SK-N-SH (cell line): ENCODE results near the gene LRATD1. TPM values are rescaled to one million over a fixed set of nuclear protein-coding genes. Genes with fewer than 3 reads are reported as not detected.

ENCODE experiments used
- CTCF ChIA-PET: fragments of 300-600, 350-600 bp; formaldehyde crosslinking; extraction: SDS; loops from one replicate; lab custom pipeline; 2021; lab: Yijun Ruan, JAX
- POLR2A ChIA-PET: fragments of 350-600 bp; sonication (Branson Sonifier 250); formaldehyde crosslinking; extraction: SDS; loops from one replicate; lab custom pipeline; 2020; ENCODE audit warnings: antibody characterized with exemption, inconsistent platforms; lab: Yijun Ruan, JAX
- DNase-seq: peaks from one replicate; pipeline ENCODE4 v3.0.0; 2012
- H2AFZ ChIP-seq: fragments of 200-600 bp; sonication (generic); 2 replicates; pipeline ENCODE4 v1.8.1; 2016; ENCODE audit warnings: antibody characterized with exemption, mild to moderate bottlenecking, low read depth
- H3F3A ChIP-seq: fragments of 200-600 bp; sonication (generic); replicated peaks from 2 replicates; pipeline ENCODE3; 2016; ENCODE audit warnings: antibody characterized with exemption, mild to moderate bottlenecking; ENCODE audit not compliant: insufficient read depth
- H3K27ac ChIP-seq, 2 experiments: fragments of 200-500 bp in 1 of 2; fragments of 200-600 bp in 1 of 2; sonication (Bioruptor generic) in 1 of 2; sonication (generic), shearing (Covaris generic) in 1 of 2; 2 replicates each; pipeline versions ENCODE4 v1.5.1 to v1.6.1; 2014 to 2016; ENCODE audit warnings: low read depth in 2 of 2, inconsistent platforms in 1 of 2, low read length in 1 of 2, mild to moderate bottlenecking in 1 of 2, mixed read lengths in 1 of 2
- H3K27me3 ChIP-seq: fragments of 200-600 bp; sonication (generic), shearing (Covaris generic); 2 replicates; pipeline ENCODE4 v1.6.1; 2016; ENCODE audit warnings: mixed run types; ENCODE audit not compliant: insufficient read depth
- H3K36me3 ChIP-seq, 2 experiments: fragments of 200-500 bp in 1 of 2; fragments of 200-600 bp in 1 of 2; sonication (Bioruptor generic) in 1 of 2; sonication (generic) in 1 of 2; replicated peaks in 1 of 2; 2 replicates each; pipeline versions ENCODE3 to v1.5.1; 2014 to 2016; ENCODE audit warnings: low read length in 1 of 2, mild to moderate bottlenecking in 1 of 2; ENCODE audit not compliant: insufficient read depth in 2 of 2, control insufficient read depth in 1 of 2
- H3K4me1 ChIP-seq, 2 experiments: fragments of 200-500 bp in 1 of 2; fragments of 200-600 bp in 1 of 2; sonication (Bioruptor generic) in 1 of 2; sonication (generic), shearing (Covaris generic) in 1 of 2; 2 replicates each; pipeline versions ENCODE4 v1.5.1 to v1.6.1; 2014 to 2016; ENCODE audit warnings: low read depth in 1 of 2, low read length in 1 of 2, mixed run types in 1 of 2; ENCODE audit not compliant: insufficient read depth in 2 of 2, control insufficient read depth in 1 of 2
- H3K4me2 ChIP-seq: fragments of 200-600 bp; sonication (generic), shearing (Covaris generic); 2 replicates; pipeline ENCODE4 v1.6.1; 2017; ENCODE audit warnings: mixed run types
- H3K4me3 ChIP-seq, 2 experiments: fragments of 200-500 bp in 1 of 2; fragments of 200-600 bp in 1 of 2; sonication (Bioruptor generic) in 1 of 2; sonication (generic), shearing (Covaris generic) in 1 of 2; 2 replicates each; pipeline versions ENCODE4 v1.5.1 to v1.8.1; 2014 to 2016; ENCODE audit warnings: low read depth in 2 of 2, inconsistent platforms in 1 of 2, low read length in 1 of 2, mild to moderate bottlenecking in 1 of 2, mixed read lengths in 1 of 2, moderate library complexity in 1 of 2
- H3K79me2 ChIP-seq: fragments of 200-600 bp; sonication (generic); 2 replicates; pipeline ENCODE4 v1.8.1; 2017; ENCODE audit warnings: mild to moderate bottlenecking; ENCODE audit not compliant: insufficient read depth
- H3K9ac ChIP-seq: fragments of 200-600 bp; sonication (generic); 2 replicates; pipeline ENCODE4 v1.6.1; 2017; ENCODE audit warnings: mixed run types
- H3K9me2 ChIP-seq: fragments of 200-600 bp; sonication (generic); 2 replicates; pipeline ENCODE4 v1.6.1; 2017; ENCODE audit warnings: mixed run types
- H3K9me3 ChIP-seq: fragments of 200-600 bp; sonication (generic); 2 replicates; pipeline ENCODE4 v1.6.1; 2017; ENCODE audit warnings: mixed run types, mild to moderate bottlenecking, moderate library complexity
- H4K20me1 ChIP-seq: fragments of 200-600 bp; sonication (generic); 2 replicates; pipeline ENCODE4 v1.6.1; 2017; ENCODE audit warnings: mild to moderate bottlenecking, mixed run types; ENCODE audit not compliant: insufficient read depth
- CHD2 ChIP-seq: fragments of 150-350 bp; IDR thresholded peaks from 2 replicates; pipeline ENCODE4 v1.6.1; 2018; ENCODE audit warnings: low read length; ENCODE audit not compliant: partially characterized antibody
- CTCF ChIP-seq: fragments of 200-600 bp; sonication (generic); IDR thresholded peaks from 2 replicates; pipeline ENCODE4 v1.6.1; 2017; ENCODE audit warnings: antibody characterized with exemption, mild to moderate bottlenecking, moderate library complexity
- FOSL2 ChIP-seq: IDR thresholded peaks from 2 replicates; pipeline ENCODE4 v1.4.0; 2012; ENCODE audit warnings: low read depth, mild to moderate bottlenecking, moderate library complexity, borderline replicate concordance
- MAX ChIP-seq: IDR thresholded peaks from 2 replicates; pipeline ENCODE4 v1.4.0; 2012; ENCODE audit warnings: low read depth
- NFIC ChIP-seq: IDR thresholded peaks from 2 replicates; pipeline ENCODE4 v1.4.0; 2012; ENCODE audit warnings: borderline replicate concordance
- NRF1 ChIP-seq: IDR thresholded peaks from 2 replicates; pipeline ENCODE4 v1.6.1; 2012; ENCODE audit warnings: low read depth, mild to moderate bottlenecking, low read length
- PBX3 ChIP-seq: IDR thresholded peaks from 2 replicates; pipeline ENCODE4; 2012
- POLR2AphosphoS5 ChIP-seq: IDR thresholded peaks from 2 replicates; pipeline ENCODE4 v1.6.1; 2012; ENCODE audit warnings: low read depth, low read length
- RXRA ChIP-seq: IDR thresholded peaks from 2 replicates; pipeline ENCODE4 v1.4.0; 2012; ENCODE audit warnings: low read depth, mild to moderate bottlenecking, borderline replicate concordance
- TAF1 ChIP-seq: IDR thresholded peaks from 2 replicates; pipeline ENCODE4 v1.6.1; 2012; ENCODE audit warnings: low read depth, mild to moderate bottlenecking, low read length, moderate library complexity, borderline replicate concordance
- TCF12 ChIP-seq: IDR thresholded peaks from 2 replicates; pipeline ENCODE4 v1.4.0; 2012
- WGBS: methylation state at CpG from one replicate; pipeline ENCODE4 v1.1.6; 2017; ENCODE audit warnings: low lambda C conversion rate; 5-methylcytosine and 5-hydroxymethylcytosine counted together
- polyA plus RNA-seq, 3 experiments: library from polyadenylated mRNA; depleted of rRNA; stranded (reverse); fragments of >200 nt; gene quantifications; 2 replicates each; pipeline ENCODE4 v1.2.3, GENCODE V29; 2012
- TF ChIP-seq, protein P1 (sequence below): fragments of 150-350 bp; IDR thresholded peaks from 2 replicates; pipeline ENCODE4 v1.6.1; 2016; ENCODE audit warnings: mild to moderate bottlenecking, low read depth, low read length
- TF ChIP-seq, protein P2 (sequence below): fragments of 150-350 bp; IDR thresholded peaks from 2 replicates; pipeline ENCODE4 v1.6.1; 2017; ENCODE audit warnings: antibody characterized with exemption, low read length, low read depth, borderline replicate concordance
- TF ChIP-seq, protein P3 (sequence below): IDR thresholded peaks from 2 replicates; pipeline ENCODE4 v1.4.0; 2012; ENCODE audit warnings: low read depth, borderline replicate concordance
- TF ChIP-seq, protein P4 (sequence below): IDR thresholded peaks from 2 replicates; pipeline ENCODE4 v1.6.1; 2012; ENCODE audit warnings: mild to moderate bottlenecking, low read depth, low read length, moderate library complexity

Gene LRATD1, protein sequence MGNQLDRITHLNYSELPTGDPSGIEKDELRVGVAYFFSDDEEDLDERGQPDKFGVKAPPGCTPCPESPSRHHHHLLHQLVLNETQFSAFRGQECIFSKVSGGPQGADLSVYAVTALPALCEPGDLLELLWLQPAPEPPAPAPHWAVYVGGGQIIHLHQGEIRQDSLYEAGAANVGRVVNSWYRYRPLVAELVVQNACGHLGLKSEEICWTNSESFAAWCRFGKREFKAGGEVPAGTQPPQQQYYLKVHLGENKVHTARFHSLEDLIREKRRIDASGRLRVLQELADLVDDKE
- 0.84 and 0.89 TPM in 2 replicates for polyA plus RNA-seq (2012; rRNA removed)
- 0.57 and 0.77 TPM in 2 replicates for polyA plus RNA-seq (2012; cell fraction: cytosol; rRNA removed)
- polyA plus RNA-seq (2012; cell fraction: nucleus; rRNA removed) = 2.5 and 2.8 TPM in 2 replicates

- CTCF ChIA-PET = interaction anchor here (1.3 to 1.5 kb wide), 3 partner anchors 25 to 944 kb away, joined by 3 to 6 read pairs (median 4); no protein-coding TSS in a partner anchor
- peaks cover 15% of the 10 kb centered on the region for H3K27me3 ChIP-seq
- DNase-seq = peak; percentile 97
Observed at GRCh38 chr2:14632133-14632936, at the start of gene LRATD1. TSS of gene LRATD1 (plus strand) at chr2:14632717. CDS start at chr2:14633980, 1,263 bp downstream.

More at GRCh38 chr2:14632133-14632936, at the start of gene LRATD1:
- peak within 1 kb of the TSS; percentile 77 for H2AFZ ChIP-seq
- peak within 1 kb of the TSS; percentile 44; the same call in 1 of the 2 replicates for H3K9ac ChIP-seq
- H3K4me1 ChIP-seq = peaks cover 0 to 33% of the 10 kb centered on the region in 2 experiments; a peak in 2 of 4 replicates
- TF ChIP-seq TCF12 = no peak
- peak; percentile 71 for TF ChIP-seq TAF1
- no peak for TF ChIP-seq FOSL2
- TF ChIP-seq NRF1 = peak; percentile 16; the same call in 1 of the 2 replicates
- no peak for TF ChIP-seq RXRA
- peak; percentile 9; the same call in 1 of the 2 replicates for TF ChIP-seq CTCF
- TF ChIP-seq NFIC = no peak
- TF ChIP-seq, protein P1, sequence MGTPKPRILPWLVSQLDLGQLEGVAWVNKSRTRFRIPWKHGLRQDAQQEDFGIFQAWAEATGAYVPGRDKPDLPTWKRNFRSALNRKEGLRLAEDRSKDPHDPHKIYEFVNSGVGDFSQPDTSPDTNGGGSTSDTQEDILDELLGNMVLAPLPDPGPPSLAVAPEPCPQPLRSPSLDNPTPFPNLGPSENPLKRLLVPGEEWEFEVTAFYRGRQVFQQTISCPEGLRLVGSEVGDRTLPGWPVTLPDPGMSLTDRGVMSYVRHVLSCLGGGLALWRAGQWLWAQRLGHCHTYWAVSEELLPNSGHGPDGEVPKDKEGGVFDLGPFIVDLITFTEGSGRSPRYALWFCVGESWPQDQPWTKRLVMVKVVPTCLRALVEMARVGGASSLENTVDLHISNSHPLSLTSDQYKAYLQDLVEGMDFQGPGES = peak; percentile 38; the same call in 1 of the 2 replicates
- peak; percentile 90 for TF ChIP-seq CHD2
- TF ChIP-seq POLR2AphosphoS5 = peak; percentile 66
- no peak for TF ChIP-seq MAX
- TF ChIP-seq, protein P2, sequence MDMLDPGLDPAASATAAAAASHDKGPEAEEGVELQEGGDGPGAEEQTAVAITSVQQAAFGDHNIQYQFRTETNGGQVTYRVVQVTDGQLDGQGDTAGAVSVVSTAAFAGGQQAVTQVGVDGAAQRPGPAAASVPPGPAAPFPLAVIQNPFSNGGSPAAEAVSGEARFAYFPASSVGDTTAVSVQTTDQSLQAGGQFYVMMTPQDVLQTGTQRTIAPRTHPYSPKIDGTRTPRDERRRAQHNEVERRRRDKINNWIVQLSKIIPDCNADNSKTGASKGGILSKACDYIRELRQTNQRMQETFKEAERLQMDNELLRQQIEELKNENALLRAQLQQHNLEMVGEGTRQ = no peak
- TF ChIP-seq, protein P3, sequence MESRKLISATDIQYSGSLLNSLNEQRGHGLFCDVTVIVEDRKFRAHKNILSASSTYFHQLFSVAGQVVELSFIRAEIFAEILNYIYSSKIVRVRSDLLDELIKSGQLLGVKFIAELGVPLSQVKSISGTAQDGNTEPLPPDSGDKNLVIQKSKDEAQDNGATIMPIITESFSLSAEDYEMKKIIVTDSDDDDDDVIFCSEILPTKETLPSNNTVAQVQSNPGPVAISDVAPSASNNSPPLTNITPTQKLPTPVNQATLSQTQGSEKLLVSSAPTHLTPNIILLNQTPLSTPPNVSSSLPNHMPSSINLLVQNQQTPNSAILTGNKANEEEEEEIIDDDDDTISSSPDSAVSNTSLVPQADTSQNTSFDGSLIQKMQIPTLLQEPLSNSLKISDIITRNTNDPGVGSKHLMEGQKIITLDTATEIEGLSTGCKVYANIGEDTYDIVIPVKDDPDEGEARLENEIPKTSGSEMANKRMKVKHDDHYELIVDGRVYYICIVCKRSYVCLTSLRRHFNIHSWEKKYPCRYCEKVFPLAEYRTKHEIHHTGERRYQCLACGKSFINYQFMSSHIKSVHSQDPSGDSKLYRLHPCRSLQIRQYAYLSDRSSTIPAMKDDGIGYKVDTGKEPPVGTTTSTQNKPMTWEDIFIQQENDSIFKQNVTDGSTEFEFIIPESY = no peak
- peak; percentile 98 for TF ChIP-seq PBX3
- TF ChIP-seq, protein P4, sequence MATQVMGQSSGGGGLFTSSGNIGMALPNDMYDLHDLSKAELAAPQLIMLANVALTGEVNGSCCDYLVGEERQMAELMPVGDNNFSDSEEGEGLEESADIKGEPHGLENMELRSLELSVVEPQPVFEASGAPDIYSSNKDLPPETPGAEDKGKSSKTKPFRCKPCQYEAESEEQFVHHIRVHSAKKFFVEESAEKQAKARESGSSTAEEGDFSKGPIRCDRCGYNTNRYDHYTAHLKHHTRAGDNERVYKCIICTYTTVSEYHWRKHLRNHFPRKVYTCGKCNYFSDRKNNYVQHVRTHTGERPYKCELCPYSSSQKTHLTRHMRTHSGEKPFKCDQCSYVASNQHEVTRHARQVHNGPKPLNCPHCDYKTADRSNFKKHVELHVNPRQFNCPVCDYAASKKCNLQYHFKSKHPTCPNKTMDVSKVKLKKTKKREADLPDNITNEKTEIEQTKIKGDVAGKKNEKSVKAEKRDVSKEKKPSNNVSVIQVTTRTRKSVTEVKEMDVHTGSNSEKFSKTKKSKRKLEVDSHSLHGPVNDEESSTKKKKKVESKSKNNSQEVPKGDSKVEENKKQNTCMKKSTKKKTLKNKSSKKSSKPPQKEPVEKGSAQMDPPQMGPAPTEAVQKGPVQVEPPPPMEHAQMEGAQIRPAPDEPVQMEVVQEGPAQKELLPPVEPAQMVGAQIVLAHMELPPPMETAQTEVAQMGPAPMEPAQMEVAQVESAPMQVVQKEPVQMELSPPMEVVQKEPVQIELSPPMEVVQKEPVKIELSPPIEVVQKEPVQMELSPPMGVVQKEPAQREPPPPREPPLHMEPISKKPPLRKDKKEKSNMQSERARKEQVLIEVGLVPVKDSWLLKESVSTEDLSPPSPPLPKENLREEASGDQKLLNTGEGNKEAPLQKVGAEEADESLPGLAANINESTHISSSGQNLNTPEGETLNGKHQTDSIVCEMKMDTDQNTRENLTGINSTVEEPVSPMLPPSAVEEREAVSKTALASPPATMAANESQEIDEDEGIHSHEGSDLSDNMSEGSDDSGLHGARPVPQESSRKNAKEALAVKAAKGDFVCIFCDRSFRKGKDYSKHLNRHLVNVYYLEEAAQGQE = 0 out of 2 replicates have a peak, but pooled peaks have one; percentile 41
- TF ChIP-seq, all 33 proteins: peak for 8
- 8% methylated on average over 13 of the region's 81 CpGs for WGBS
- no peaks in the 10 kb centered on the region for H3K9me3 ChIP-seq
- H3K4me3 ChIP-seq = peak within 1 kb of the TSS; percentile 57 to 67
- H3K79me2 ChIP-seq = no peaks in the 10 kb centered on the region
- H3K27ac ChIP-seq = no peak within 1 kb of the TSS
- POLR2A ChIA-PET = interaction anchor here (0.6 kb wide), 1 partner anchor 976 kb away, joined by 3 read pairs; no protein-coding TSS in a partner anchor
- peak within 1 kb of the TSS; percentile 85 for H3K4me2 ChIP-seq
- H3F3A ChIP-seq = no peaks in the 10 kb centered on the region
- H3K36me3 ChIP-seq = no peaks in the 10 kb centered on the region
- no peaks in the 10 kb centered on the region for H4K20me1 ChIP-seq
- no peaks in the 10 kb centered on the region for H3K9me2 ChIP-seq
